Measurements from ENCODE around the gene SALL2.

Gene SALL2

GRCh38 chr14:21494902-21495762 lies 31.0 kb downstream of the SALL2 start:
- DNase-seq (ENCODE audit: low read depth in 3 of 3), result no peak

GRCh38 chr14:21486640-21487087 lies 39.5 kb downstream of the SALL2 start:
- no peak for DNase-seq (ENCODE audit: low read depth in 3 of 3)

GRCh38 chr14:21476925-21477681 lies 49.0 kb downstream of the SALL2 start, which contains the start of the genes RAB2B and TOX4:
Gene RAB2B (minus strand): TSS chr14:21476959. CDS start chr14:21476872, 87 bp downstream.
Gene TOX4 (plus strand): TSS chr14:21477195. CDS start chr14:21477279, 84 bp downstream.
- DNase-seq (ENCODE audit: low read depth in 3 of 3), result peak; percentile 91 to 93 (median 93)

- peak; percentile 70 to 82 (median 72) for DNase-seq (ENCODE audit: low read depth in 3 of 3)
These were observed 49.6 kb downstream of the SALL2 start for GRCh38 chr14:21476523-21476924.

- no peak for DNase-seq (ENCODE audit: low read depth in 3 of 3)
These were observed 50.2 kb downstream of the SALL2 start for GRCh38 chr14:21475767-21476522.
